Naive thymus-derived CD4-positive, alpha-beta T cell (primary cell): ENCODE data around the gene BDH1. TPM values are rescaled to one million over a fixed set of nuclear protein-coding genes. Genes with fewer than 3 reads are reported as not detected.

Source experiments
- ATAC-seq: fragments of 150-1000 bp; cut with Tn5 transposase; 2 replicates; pipeline ENCODE4 v1.10.0; 2021; ENCODE audit warnings: mild to moderate bottlenecking, moderate library complexity
- CTCF ChIA-PET: fragments of 350-600 bp; sonication (Branson Sonifier 250); formaldehyde crosslinking; loops from one replicate; lab custom pipeline; 2021; ENCODE audit warnings: antibody characterized with exemption; lab: Charles Lee
- POLR2A ChIA-PET: fragments of 350-600 bp; sonication (Branson Sonifier 250); formaldehyde crosslinking; loops from one replicate; lab custom pipeline; 2021; ENCODE audit warnings: antibody characterized with exemption, inconsistent platforms; lab: Charles Lee
- DNase-seq, 9 donors: peaks; one replicate each; pipeline versions ENCODE4 v3.0.0 to v3.0.0-alpha.2; 2020 to 2022; ENCODE audit warnings: mixed read lengths in 1 of 9
- H3K27ac ChIP-seq: one replicate; pipeline ENCODE4 v1.7.0; 2013; ENCODE audit warnings: mild to moderate bottlenecking, low read depth, low read length, moderate library complexity
- H3K27me3 ChIP-seq, 2 donors: one replicate each; pipeline ENCODE4 v1.7.0; 2013; ENCODE audit warnings: low read length in 2 of 2, mild to moderate bottlenecking in 2 of 2, moderate library complexity in 2 of 2; ENCODE audit not compliant: control insufficient read depth in 2 of 2, insufficient read depth in 2 of 2
- H3K36me3 ChIP-seq, 3 experiments: 1 replicate in 2 of 3; 2 replicates in 1 of 3; pipeline ENCODE4 v1.7.0; 2013; ENCODE audit warnings: low read length in 3 of 3, mild to moderate bottlenecking in 3 of 3, moderate library complexity in 1 of 3; ENCODE audit not compliant: insufficient read depth in 3 of 3, control insufficient read depth in 2 of 3
- H3K4me1 ChIP-seq, 2 donors: one replicate each; pipeline ENCODE4 v1.7.0; 2013; ENCODE audit warnings: low read length in 2 of 2, mild to moderate bottlenecking in 2 of 2, moderate library complexity in 1 of 2; ENCODE audit not compliant: control insufficient read depth in 2 of 2, insufficient read depth in 2 of 2
- H3K4me3 ChIP-seq: 2 replicates; pipeline ENCODE4 v1.7.0; 2013; ENCODE audit warnings: mild to moderate bottlenecking, low read length
- H3K9me3 ChIP-seq, 3 experiments: 1 replicate in 2 of 3; 2 replicates in 1 of 3; pipeline ENCODE4 v1.7.0; 2013; ENCODE audit warnings: low read length in 3 of 3; ENCODE audit not compliant: control insufficient read depth in 2 of 3
- H3K27ac Mint-ChIP-seq, 9 donors: one replicate each; pipeline ENCODE4 v1.8.0; 2020 to 2022; ENCODE audit warnings: mixed read lengths in 9 of 9, mild to moderate bottlenecking in 8 of 9, moderate library complexity in 5 of 9, inconsistent platforms in 2 of 9
- H3K27me3 Mint-ChIP-seq, 5 donors: one replicate each; pipeline ENCODE4 v1.8.0; 2021 to 2022; ENCODE audit warnings: mixed read lengths in 5 of 5, mild to moderate bottlenecking in 1 of 5
- H3K36me3 Mint-ChIP-seq, 5 donors: one replicate each; pipeline ENCODE4 v1.8.0; 2020 to 2022; ENCODE audit warnings: mixed read lengths in 5 of 5, mild to moderate bottlenecking in 3 of 5, inconsistent platforms in 1 of 5
- H3K4me1 Mint-ChIP-seq, 7 donors: one replicate each; pipeline ENCODE4 v1.8.0; 2020 to 2022; ENCODE audit warnings: mixed read lengths in 7 of 7, mild to moderate bottlenecking in 3 of 7, inconsistent platforms in 1 of 7
- H3K4me3 Mint-ChIP-seq, 10 donors: one replicate each; pipeline ENCODE4 v1.8.0; 2020 to 2022; ENCODE audit warnings: mild to moderate bottlenecking in 10 of 10, mixed read lengths in 10 of 10, moderate library complexity in 6 of 10, inconsistent platforms in 2 of 10
- H3K9me3 Mint-ChIP-seq, 11 donors: one replicate each; pipeline ENCODE4 v1.8.0; 2020 to 2022; ENCODE audit warnings: mixed read lengths in 11 of 11, mild to moderate bottlenecking in 4 of 11, inconsistent platforms in 1 of 11, moderate library complexity in 1 of 11
- intact Hi-C, 2 donors: fragments of 100-400 bp; cut with micrococcal nuclease; formaldehyde crosslinking; loops; one replicate each; pipeline ENCODE4 v1.15.1; 2023
- polyA plus RNA-seq, 2 donors: library from polyadenylated mRNA; unstranded; fragments of 300-500 nt; fragmentation: Illumina TruSeq; gene quantifications; one replicate each; pipeline ENCODE4 v1.2.3, GENCODE V29; 2021
- total RNA-seq, 6 experiments: library from RNA in 5 of 6; stranded (reverse) in 5 of 6; gene quantifications; 1 replicate in 5 of 6; 2 replicates in 1 of 6; pipeline ENCODE4 v1.2.3 and lab custom pipeline; 2021 to 2026

The BDH1 gene
- total and polyA plus RNA-seq, 7 experiments from 2014 or later = 31.3 to 105 (median 43.4) TPM

GRCh38 chr3:197472151-197472550, 83.6 kb downstream of the BDH1 start:
- Mint-ChIP-seq H3K4me3 (no peak overlapping the region), H3K9me3 (no peaks in the 10 kb centered on the region), H3K4me1 (peaks cover 0 to 3% (median 0%) of the 10 kb centered on the region in 7 donors), H3K27ac (peak overlapping the region in 1 of 9 donors; percentile 59), H3K27me3 (peaks cover 11 to 26% (median 13%) of the 10 kb centered on the region in 5 donors), H3K36me3 (no peaks in the 10 kb centered on the region)
- Histone ChIP-seq H3K27ac (no peak overlapping the region), H3K27me3 (no peaks in the 10 kb centered on the region), H3K4me3 (no peak overlapping the region), H3K9me3 (no peaks in the 10 kb centered on the region), H3K36me3 (no peaks in the 10 kb centered on the region), H3K4me1 (no peaks in the 10 kb centered on the region)
- POLR2A ChIA-PET = no interaction called here
- intact Hi-C loops = no loop called here
- DNase-seq (no peak), ATAC-seq (no peak)
- CTCF ChIA-PET = no interaction called here

GRCh38 chr3:197471221-197472010, 84.4 kb downstream of the BDH1 start:
- ChIA-PET CTCF (no interaction called here), POLR2A (no interaction called here)
- Histone ChIP-seq H3K4me1 (no peaks in the 10 kb centered on the region), H3K4me3 (no peak overlapping the region), H3K27me3 (no peaks in the 10 kb centered on the region), H3K36me3 (no peaks in the 10 kb centered on the region), H3K27ac (no peak overlapping the region), H3K9me3 (no peaks in the 10 kb centered on the region)
- peaks cover 0 to 4% (median 0%) of the 10 kb centered on the region in 7 donors for H3K4me1 Mint-ChIP-seq
- ATAC-seq (no peak), DNase-seq (no peak)
- H3K4me3 Mint-ChIP-seq = no peak overlapping the region
- no peaks in the 10 kb centered on the region for H3K9me3 Mint-ChIP-seq
- H3K36me3 Mint-ChIP-seq = no peaks in the 10 kb centered on the region
- H3K27me3 Mint-ChIP-seq = peaks cover 11 to 24% (median 13%) of the 10 kb centered on the region in 5 donors
- no peak overlapping the region for H3K27ac Mint-ChIP-seq
- intact Hi-C loops = no loop called here

- Mint-ChIP-seq H3K4me1 (peaks cover 0 to 4% (median under 1%) of the 10 kb centered on the region in 7 donors), H3K27ac (no peak overlapping the region), H3K9me3 (no peaks in the 10 kb centered on the region), H3K4me3 (no peak overlapping the region), H3K27me3 (peaks cover 8 to 22% (median 13%) of the 10 kb centered on the region in 5 donors), H3K36me3 (no peaks in the 10 kb centered on the region)
- H3K4me3 ChIP-seq = no peak overlapping the region
- no peaks in the 10 kb centered on the region for H3K36me3 ChIP-seq
- ChIA-PET CTCF (no interaction called here), POLR2A (no interaction called here)
- intact Hi-C loops = no loop called here
- DNase-seq (no peak), ATAC-seq (no peak)
- H3K27me3 ChIP-seq = no peaks in the 10 kb centered on the region
- H3K27ac ChIP-seq = no peak overlapping the region
- H3K4me1 ChIP-seq = no peaks in the 10 kb centered on the region
- H3K9me3 ChIP-seq = no peaks in the 10 kb centered on the region
Observed at GRCh38 chr3:197468866-197469382, 86.8 kb downstream of the BDH1 start.

GRCh38 chr3:197468167-197468566, 87.6 kb downstream of the BDH1 start:
- no peaks in the 10 kb centered on the region for H3K9me3 ChIP-seq
- ChIA-PET CTCF (no interaction called here), POLR2A (no interaction called here)
- H3K36me3 ChIP-seq = no peaks in the 10 kb centered on the region
- no peaks in the 10 kb centered on the region for H3K36me3 Mint-ChIP-seq
- peaks cover 8 to 22% (median 13%) of the 10 kb centered on the region in 5 donors for H3K27me3 Mint-ChIP-seq
- no peak for DNase-seq
- H3K27ac Mint-ChIP-seq = no peak overlapping the region
- H3K27me3 ChIP-seq = no peaks in the 10 kb centered on the region
- no peaks in the 10 kb centered on the region for H3K4me1 ChIP-seq
- no peak overlapping the region for H3K27ac ChIP-seq
- H3K9me3 Mint-ChIP-seq = no peaks in the 10 kb centered on the region
- ATAC-seq = no peak
- intact Hi-C loops = no loop called here
- peaks cover 0 to 11% (median 7%) of the 10 kb centered on the region in 7 donors for H3K4me1 Mint-ChIP-seq
- no peak overlapping the region for H3K4me3 ChIP-seq
- H3K4me3 Mint-ChIP-seq = no peak overlapping the region

- H3K27me3 ChIP-seq = no peaks in the 10 kb centered on the region
- Mint-ChIP-seq H3K27ac (no peak overlapping the region), H3K4me3 (no peak overlapping the region), H3K4me1 (peaks cover 0 to 12% (median 8%) of the 10 kb centered on the region in 7 donors), H3K9me3 (no peaks in the 10 kb centered on the region), H3K36me3 (no peaks in the 10 kb centered on the region), H3K27me3 (peaks cover 8 to 22% (median 13%) of the 10 kb centered on the region in 5 donors)
- no peak for DNase-seq
- H3K9me3 ChIP-seq = no peaks in the 10 kb centered on the region
- no peaks in the 10 kb centered on the region for H3K36me3 ChIP-seq
- no peaks in the 10 kb centered on the region for H3K4me1 ChIP-seq
- CTCF ChIA-PET = no interaction called here
- POLR2A ChIA-PET = interaction anchor here (1.7 kb wide), 1 partner anchor 22 kb away, joined by 3 read pairs; no protein-coding TSS in a partner anchor
- ATAC-seq = no peak
- H3K27ac ChIP-seq = no peak overlapping the region
- no peak overlapping the region for H3K4me3 ChIP-seq
- intact Hi-C loops = no loop called here
Observed at GRCh38 chr3:197466586-197467399, 89.0 kb downstream of the BDH1 start.

- ATAC-seq = no peak
- Mint-ChIP-seq H3K9me3 (no peaks in the 10 kb centered on the region), H3K27ac (peak overlapping the region in 1 of 9 donors; percentile 64), H3K36me3 (no peaks in the 10 kb centered on the region), H3K4me3 (no peak overlapping the region), H3K27me3 (peaks cover 8 to 22% (median 13%) of the 10 kb centered on the region in 5 donors), H3K4me1 (peaks cover 0 to 12% (median 8%) of the 10 kb centered on the region in 7 donors)
- Histone ChIP-seq H3K27ac (no peak overlapping the region), H3K4me1 (no peaks in the 10 kb centered on the region), H3K36me3 (no peaks in the 10 kb centered on the region), H3K27me3 (no peaks in the 10 kb centered on the region), H3K9me3 (no peaks in the 10 kb centered on the region), H3K4me3 (no peak overlapping the region)
- intact Hi-C loops = no loop called here
- CTCF ChIA-PET = no interaction called here
- DNase-seq = no peak
- POLR2A ChIA-PET = interaction anchor here (1.7 kb wide), 1 partner anchor 22 kb away, joined by 3 read pairs; no protein-coding TSS in a partner anchor
Observed at GRCh38 chr3:197465996-197466549, 89.7 kb downstream of the BDH1 start.
